ENCODE measurements around the gene WDR81.
A peak's percentile ranks its signal among the peaks of the same experiment; 100 is the strongest.

The WDR81 gene

GRCh38 chr17:1782171-1782567 is 57.7 kb downstream of the WDR81 start:
- no peak for DNase-seq (ENCODE audit: low spot score)

GRCh38 chr17:1783271-1783670 is 58.8 kb downstream of the WDR81 start:
- DNase-seq (ENCODE audit: low spot score), result no peak

- DNase-seq (ENCODE audit: low spot score), result peak; percentile 47
Observed at GRCh38 chr17:1783834-1784611, 59.5 kb downstream of the WDR81 start.

GRCh38 chr17:1785930-1786329 is 61.4 kb downstream of the WDR81 start:
- DNase-seq (ENCODE audit: low spot score), result no peak

GRCh38 chr17:1786708-1787107 is 62.2 kb downstream of the WDR81 start:
- DNase-seq (ENCODE audit: low spot score), result no peak

GRCh38 chr17:1787301-1787902 is 62.9 kb downstream of the WDR81 start:
- DNase-seq (ENCODE audit: low spot score), result no peak
